ENCODE measurements around the gene AKAP8. TPM values are rescaled to one million over a fixed set of nuclear protein-coding genes. Genes with fewer than 3 reads are reported as not detected.

Gene AKAP8
- total RNA-seq, 1 experiment from 2014 or later: 19.6 TPM

DNA sequence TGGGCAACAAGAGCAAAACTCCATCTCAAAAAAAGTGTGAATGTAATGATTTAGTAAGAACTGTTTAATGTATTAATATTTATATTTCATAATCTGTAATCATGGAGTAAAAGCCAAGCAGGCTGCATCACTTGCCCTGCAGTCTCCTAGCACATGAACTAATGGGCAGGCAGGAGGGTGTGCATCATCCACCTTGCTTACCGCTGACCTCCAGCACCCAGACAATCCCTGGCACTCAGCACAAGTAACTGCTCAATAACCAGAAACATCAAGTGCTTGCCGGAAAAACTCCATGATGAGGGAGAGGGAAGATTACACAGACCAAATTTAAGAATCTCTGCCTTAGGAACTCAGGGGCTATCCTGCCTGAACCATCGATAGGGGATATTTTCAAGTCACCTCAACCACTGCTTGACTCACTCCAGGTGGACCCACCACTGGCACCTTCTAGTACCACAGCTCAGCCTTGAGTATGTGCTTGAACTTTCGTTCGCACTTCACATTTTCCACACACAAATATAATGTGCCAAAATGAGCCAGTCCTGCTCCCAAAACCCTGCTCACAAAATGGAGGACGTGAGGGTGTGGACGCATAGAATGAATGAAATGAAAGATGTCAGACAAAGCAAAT is 65.8 kb downstream of the AKAP8 start:
- no peak for DNase-seq (ENCODE audit: low spot score)
- in situ Hi-C loops (cut with HindIII; ENCODE audit: low sequenced_read_pairs): no loop called here

DNA sequence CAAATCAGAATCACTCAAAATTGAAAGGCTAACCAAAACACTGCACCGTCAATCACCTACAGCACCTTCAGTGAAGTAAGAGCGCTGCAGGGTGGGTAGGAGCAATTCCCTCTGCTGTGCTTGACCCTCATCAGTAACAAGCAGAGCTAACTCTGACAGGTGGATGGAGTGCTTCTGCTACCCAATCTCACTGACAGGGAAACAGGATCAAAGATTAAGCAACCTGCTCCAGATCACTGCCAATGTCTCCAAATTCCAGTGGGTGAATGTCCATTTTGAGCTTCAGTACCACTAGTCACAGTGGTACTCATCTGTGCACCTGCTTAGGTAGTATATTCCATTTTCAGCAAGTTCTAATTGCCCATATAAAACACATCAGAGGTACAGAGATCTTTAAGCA is 72.4 kb downstream of the AKAP8 start:
- DNase-seq (ENCODE audit: low spot score): no peak
- in situ Hi-C loops (cut with HindIII; ENCODE audit: low sequenced_read_pairs): no loop called here

DNA sequence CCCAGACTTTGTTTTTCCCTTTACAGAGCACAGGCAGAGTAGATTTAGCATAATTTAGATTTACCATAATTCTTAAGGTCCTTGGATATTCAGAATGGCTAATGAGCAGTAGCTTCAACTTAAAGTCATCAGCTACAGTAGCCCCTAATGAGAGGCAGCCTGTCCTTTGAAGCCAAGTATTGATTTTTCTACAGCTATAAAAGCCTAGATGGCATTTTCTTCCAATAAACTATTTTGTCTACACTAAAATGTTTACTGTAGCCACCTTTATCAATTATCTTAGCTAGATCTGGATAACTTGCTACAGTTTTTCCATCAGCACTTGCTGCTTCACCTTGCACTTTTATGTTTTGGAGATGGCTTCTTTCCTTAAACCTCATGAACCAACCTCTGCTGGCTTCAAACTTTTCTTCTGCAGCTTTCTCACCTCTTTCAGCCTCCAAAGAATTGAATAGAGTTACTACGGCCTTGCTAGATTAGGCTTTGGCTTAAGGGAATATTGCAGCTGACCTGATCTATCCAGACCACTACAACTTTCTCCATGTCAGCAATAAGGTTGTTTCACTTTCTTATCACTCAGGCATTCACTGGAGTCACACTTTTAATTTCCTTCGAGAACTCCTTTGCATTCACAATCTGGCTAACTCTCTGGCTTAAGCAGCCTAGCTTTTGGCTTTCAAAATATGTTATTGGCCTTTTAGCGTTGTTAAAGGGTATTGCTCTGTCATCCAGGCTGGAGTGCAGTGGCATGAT is 73.8 kb downstream of the AKAP8 start:
- in situ Hi-C loops (cut with HindIII; ENCODE audit: low sequenced_read_pairs): no loop called here
- DNase-seq (ENCODE audit: low spot score): no peak

DNA sequence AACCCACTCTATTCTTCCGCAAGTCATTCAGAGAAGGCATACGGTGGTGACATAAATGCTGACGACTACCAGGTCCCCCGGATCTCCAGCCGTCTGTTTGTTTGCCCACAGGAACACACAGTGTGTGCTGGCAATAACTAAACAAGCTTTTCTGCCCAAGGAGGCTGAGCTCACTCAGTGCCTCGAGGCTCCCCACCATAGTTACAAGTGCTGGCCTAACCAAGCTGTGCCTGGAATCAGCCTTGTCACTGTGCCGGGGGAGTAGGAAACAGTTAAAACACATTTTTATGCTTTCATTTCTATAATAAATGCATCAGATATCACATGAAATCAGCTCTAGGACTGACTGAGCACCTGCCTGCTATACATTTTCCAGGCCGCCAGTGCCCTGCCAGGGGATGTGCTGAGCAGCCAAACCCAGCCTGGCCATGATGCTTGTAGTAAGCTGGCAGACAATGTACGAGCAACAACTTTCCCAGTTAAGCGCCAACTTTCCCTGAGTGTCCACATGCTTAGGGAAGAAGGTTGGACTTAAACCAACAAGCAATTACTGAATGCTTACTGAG is 75.4 kb downstream of the AKAP8 start:
- in situ Hi-C loops (cut with HindIII; ENCODE audit: low sequenced_read_pairs): no loop called here
- no peak for DNase-seq (ENCODE audit: low spot score)

Other genes with a start within 250 kb of the AKAP8 start
- 13.5 and 16.4 TPM in 2 replicates for gene NOTCH3, start 178.8 kb downstream of the AKAP8 start, total RNA-seq (2014; rRNA removed; shearing (Covaris generic))
- not detected in 2 replicates for gene EPHX3, start 147.3 kb downstream of the AKAP8 start, total RNA-seq (2014; rRNA removed; shearing (Covaris generic))
- 7.4 and 8.6 TPM in 2 replicates for gene BRD4, start 47.2 kb downstream of the AKAP8 start, total RNA-seq (2014; rRNA removed; shearing (Covaris generic))
- 86.3 and 92.4 TPM in 2 replicates for gene AKAP8L, start 39.2 kb upstream of the AKAP8 start, total RNA-seq (2014; rRNA removed; shearing (Covaris generic))
- 24.9 and 28.2 TPM in 2 replicates for gene WIZ, start 70.2 kb upstream of the AKAP8 start, total RNA-seq (2014; rRNA removed; shearing (Covaris generic))
- gene RASAL3, start 84.8 kb upstream of the AKAP8 start, total RNA-seq (2014; rRNA removed; shearing (Covaris generic)): not detected in 2 replicates
- not detected in 2 replicates for gene PGLYRP2, start 99.7 kb upstream of the AKAP8 start, total RNA-seq (2014; rRNA removed; shearing (Covaris generic))
- gene CYP4F22, start 128.7 kb upstream of the AKAP8 start, total RNA-seq (2014; rRNA removed; shearing (Covaris generic)): 0.80 and 2.8 TPM in 2 replicates
- gene CYP4F8, start 235.4 kb upstream of the AKAP8 start, total RNA-seq (2014; rRNA removed; shearing (Covaris generic)): not detected in 2 replicates

All from G401 (cell line).